SK-N-SH (cell line): ENCODE measurements around the gene WIPF2. TPM values are rescaled to one million over a fixed set of nuclear protein-coding genes. Genes with fewer than 3 reads are reported as not detected.

Experiments used
- CTCF ChIA-PET: fragments of 300-600, 350-600 bp; formaldehyde crosslinking; extraction: SDS; loops from one replicate; lab custom pipeline; 2021; lab: Yijun Ruan, JAX
- POLR2A ChIA-PET: fragments of 350-600 bp; sonication (Branson Sonifier 250); formaldehyde crosslinking; extraction: SDS; loops from one replicate; lab custom pipeline; 2020; ENCODE audit warnings: antibody characterized with exemption, inconsistent platforms; lab: Yijun Ruan, JAX
- DNase-seq: peaks from one replicate; pipeline ENCODE4 v3.0.0; 2012
- H2AFZ ChIP-seq: fragments of 200-600 bp; sonication (generic); 2 replicates; pipeline ENCODE4 v1.8.1; 2016; ENCODE audit warnings: antibody characterized with exemption, mild to moderate bottlenecking, low read depth
- H3F3A ChIP-seq: fragments of 200-600 bp; sonication (generic); replicated peaks from 2 replicates; pipeline ENCODE3; 2016; ENCODE audit warnings: antibody characterized with exemption, mild to moderate bottlenecking; ENCODE audit not compliant: insufficient read depth
- H3K27ac ChIP-seq, 2 experiments: fragments of 200-500 bp in 1 of 2; fragments of 200-600 bp in 1 of 2; sonication (Bioruptor generic) in 1 of 2; sonication (generic), shearing (Covaris generic) in 1 of 2; 2 replicates each; pipeline versions ENCODE4 v1.5.1 to v1.6.1; 2014 to 2016; ENCODE audit warnings: low read depth in 2 of 2, inconsistent platforms in 1 of 2, low read length in 1 of 2, mild to moderate bottlenecking in 1 of 2, mixed read lengths in 1 of 2
- H3K27me3 ChIP-seq: fragments of 200-600 bp; sonication (generic), shearing (Covaris generic); 2 replicates; pipeline ENCODE4 v1.6.1; 2016; ENCODE audit warnings: mixed run types; ENCODE audit not compliant: insufficient read depth
- H3K36me3 ChIP-seq, 2 experiments: fragments of 200-500 bp in 1 of 2; fragments of 200-600 bp in 1 of 2; sonication (Bioruptor generic) in 1 of 2; sonication (generic) in 1 of 2; replicated peaks in 1 of 2; 2 replicates each; pipeline versions ENCODE3 to v1.5.1; 2014 to 2016; ENCODE audit warnings: low read length in 1 of 2, mild to moderate bottlenecking in 1 of 2; ENCODE audit not compliant: insufficient read depth in 2 of 2, control insufficient read depth in 1 of 2
- H3K4me1 ChIP-seq, 2 experiments: fragments of 200-500 bp in 1 of 2; fragments of 200-600 bp in 1 of 2; sonication (Bioruptor generic) in 1 of 2; sonication (generic), shearing (Covaris generic) in 1 of 2; 2 replicates each; pipeline versions ENCODE4 v1.5.1 to v1.6.1; 2014 to 2016; ENCODE audit warnings: low read depth in 1 of 2, low read length in 1 of 2, mixed run types in 1 of 2; ENCODE audit not compliant: insufficient read depth in 2 of 2, control insufficient read depth in 1 of 2
- H3K4me2 ChIP-seq: fragments of 200-600 bp; sonication (generic), shearing (Covaris generic); 2 replicates; pipeline ENCODE4 v1.6.1; 2017; ENCODE audit warnings: mixed run types
- H3K4me3 ChIP-seq, 2 experiments: fragments of 200-500 bp in 1 of 2; fragments of 200-600 bp in 1 of 2; sonication (Bioruptor generic) in 1 of 2; sonication (generic), shearing (Covaris generic) in 1 of 2; 2 replicates each; pipeline versions ENCODE4 v1.5.1 to v1.8.1; 2014 to 2016; ENCODE audit warnings: low read depth in 2 of 2, inconsistent platforms in 1 of 2, low read length in 1 of 2, mild to moderate bottlenecking in 1 of 2, mixed read lengths in 1 of 2, moderate library complexity in 1 of 2
- H3K79me2 ChIP-seq: fragments of 200-600 bp; sonication (generic); 2 replicates; pipeline ENCODE4 v1.8.1; 2017; ENCODE audit warnings: mild to moderate bottlenecking; ENCODE audit not compliant: insufficient read depth
- H3K9ac ChIP-seq: fragments of 200-600 bp; sonication (generic); 2 replicates; pipeline ENCODE4 v1.6.1; 2017; ENCODE audit warnings: mixed run types
- H3K9me2 ChIP-seq: fragments of 200-600 bp; sonication (generic); 2 replicates; pipeline ENCODE4 v1.6.1; 2017; ENCODE audit warnings: mixed run types
- H3K9me3 ChIP-seq: fragments of 200-600 bp; sonication (generic); 2 replicates; pipeline ENCODE4 v1.6.1; 2017; ENCODE audit warnings: mixed run types, mild to moderate bottlenecking, moderate library complexity
- H4K20me1 ChIP-seq: fragments of 200-600 bp; sonication (generic); 2 replicates; pipeline ENCODE4 v1.6.1; 2017; ENCODE audit warnings: mild to moderate bottlenecking, mixed run types; ENCODE audit not compliant: insufficient read depth
- CHD2 ChIP-seq: fragments of 150-350 bp; IDR thresholded peaks from 2 replicates; pipeline ENCODE4 v1.6.1; 2018; ENCODE audit warnings: low read length; ENCODE audit not compliant: partially characterized antibody
- ELF1 ChIP-seq: IDR thresholded peaks from 2 replicates; pipeline ENCODE4 v1.4.0; 2012
- EZH2phosphoT487 ChIP-seq: fragments of 200-600 bp; sonication (generic); IDR thresholded peaks from 2 replicates; pipeline ENCODE4 v1.6.1; 2017; ENCODE audit warnings: low read depth, mixed run types, mild to moderate bottlenecking, antibody characterized with exemption, moderate library complexity, borderline replicate concordance
- FOXM1 ChIP-seq: IDR thresholded peaks from 2 replicates; pipeline ENCODE4 v1.4.0; 2012; ENCODE audit warnings: low read depth, mild to moderate bottlenecking
- MEF2A ChIP-seq: IDR thresholded peaks from 2 replicates; pipeline ENCODE4 v1.4.0; 2012; ENCODE audit warnings: low read depth, borderline replicate concordance
- RAD21 ChIP-seq: IDR thresholded peaks from 2 replicates; pipeline ENCODE4 v1.6.1; 2012; ENCODE audit warnings: mild to moderate bottlenecking, low read length
- RCOR1 ChIP-seq: fragments of 150-350 bp; IDR thresholded peaks from 2 replicates; pipeline ENCODE4 v1.6.1; 2017; ENCODE audit warnings: antibody characterized with exemption, low read length
- RXRA ChIP-seq: IDR thresholded peaks from 2 replicates; pipeline ENCODE4 v1.4.0; 2012; ENCODE audit warnings: low read depth, mild to moderate bottlenecking, borderline replicate concordance
- SMC3 ChIP-seq: IDR thresholded peaks from 2 replicates; pipeline ENCODE4 v1.6.1; 2012; ENCODE audit warnings: low read depth, low read length, improper control_type of control experiment
- WGBS: methylation state at CpG from one replicate; pipeline ENCODE4 v1.1.6; 2017; ENCODE audit warnings: low lambda C conversion rate; 5-methylcytosine and 5-hydroxymethylcytosine counted together
- polyA plus RNA-seq, 3 experiments: library from polyadenylated mRNA; depleted of rRNA; stranded (reverse); fragments of >200 nt; gene quantifications; 2 replicates each; pipeline ENCODE4 v1.2.3, GENCODE V29; 2012
- TF ChIP-seq, protein P1 (sequence below): IDR thresholded peaks from 2 replicates; pipeline ENCODE4 v1.4.0; 2012; ENCODE audit warnings: low read depth, borderline replicate concordance
- TF ChIP-seq, protein P2 (sequence below): fragments of 200-600 bp; sonication (generic); IDR thresholded peaks from 2 replicates; pipeline ENCODE4 v1.6.1; 2017; ENCODE audit warnings: antibody characterized with exemption, mild to moderate bottlenecking, moderate library complexity

WIPF2 gene
- polyA plus RNA-seq, 1 of the 3 experiments (the other 2 are of a cell fraction): 6.8 TPM

DNA sequence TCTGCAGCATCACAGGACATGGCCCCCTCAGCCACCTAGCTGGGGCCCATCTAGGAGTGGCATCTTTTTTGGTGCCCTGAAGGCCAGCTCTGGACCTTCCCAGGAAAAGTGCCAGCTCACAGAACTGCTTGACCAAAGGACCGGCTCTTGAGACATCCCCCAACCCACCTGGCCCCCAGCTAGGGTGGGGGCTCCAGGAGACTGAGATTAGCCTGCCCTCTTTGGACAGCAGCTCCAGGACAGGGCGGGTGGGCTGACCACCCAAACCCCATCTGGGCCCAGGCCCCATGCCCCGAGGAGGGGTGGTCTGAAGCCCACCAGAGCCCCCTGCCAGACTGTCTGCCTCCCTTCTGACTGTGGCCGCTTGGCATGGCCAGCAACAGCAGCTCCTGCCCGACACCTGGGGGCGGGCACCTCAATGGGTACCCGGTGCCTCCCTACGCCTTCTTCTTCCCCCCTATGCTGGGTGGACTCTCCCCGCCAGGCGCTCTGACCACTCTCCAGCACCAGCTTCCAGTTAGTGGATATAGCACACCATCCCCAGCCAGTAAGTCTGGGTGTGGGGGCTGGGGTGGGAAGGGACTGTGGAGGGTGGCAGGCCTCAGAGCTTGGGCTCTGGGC lies 111.9 kb downstream of the WIPF2 start:
- Histone ChIP-seq H2AFZ (no peak overlapping the region), H3K9me2 (no peaks in the 10 kb centered on the region), H3F3A (peaks cover 15% of the 10 kb centered on the region), H3K27ac (peak overlapping the region; percentile 81 to 98), H3K9ac (0 out of 2 replicates have a peak overlapping the region, but pooled peaks have one; percentile 17), H3K4me1 (peaks cover 65 to 80% of the 10 kb centered on the region in 2 experiments), H3K9me3 (no peaks in the 10 kb centered on the region), H4K20me1 (peaks cover 54% of the 10 kb centered on the region), H3K27me3 (no peaks in the 10 kb centered on the region), H3K4me3 (no peak overlapping the region), H3K36me3 (peaks cover 4 to 15% of the 10 kb centered on the region in 2 experiments), H3K4me2 (peak overlapping the region; percentile 85; the same call in 1 of the 2 replicates), H3K79me2 (peaks cover 98% of the 10 kb centered on the region)
- ChIA-PET CTCF (interaction anchor here (0.9 to 57.6 kb wide), 13 partner anchors 9 to 229 kb away, joined by 3 to 1706 read pairs (median 4); partner anchors contain the start of genes CDC6 and RARA), POLR2A (interaction anchor here (0.5 to 3.2 kb wide), 9 partner anchors 10 to 145 kb away, joined by 3 to 27 read pairs (median 5); no protein-coding TSS in a partner anchor)
- 82% methylated on average over 9 of the region's 10 CpGs for WGBS
- TF ChIP-seq FOXM1: no peak
- TF ChIP-seq, protein P1, sequence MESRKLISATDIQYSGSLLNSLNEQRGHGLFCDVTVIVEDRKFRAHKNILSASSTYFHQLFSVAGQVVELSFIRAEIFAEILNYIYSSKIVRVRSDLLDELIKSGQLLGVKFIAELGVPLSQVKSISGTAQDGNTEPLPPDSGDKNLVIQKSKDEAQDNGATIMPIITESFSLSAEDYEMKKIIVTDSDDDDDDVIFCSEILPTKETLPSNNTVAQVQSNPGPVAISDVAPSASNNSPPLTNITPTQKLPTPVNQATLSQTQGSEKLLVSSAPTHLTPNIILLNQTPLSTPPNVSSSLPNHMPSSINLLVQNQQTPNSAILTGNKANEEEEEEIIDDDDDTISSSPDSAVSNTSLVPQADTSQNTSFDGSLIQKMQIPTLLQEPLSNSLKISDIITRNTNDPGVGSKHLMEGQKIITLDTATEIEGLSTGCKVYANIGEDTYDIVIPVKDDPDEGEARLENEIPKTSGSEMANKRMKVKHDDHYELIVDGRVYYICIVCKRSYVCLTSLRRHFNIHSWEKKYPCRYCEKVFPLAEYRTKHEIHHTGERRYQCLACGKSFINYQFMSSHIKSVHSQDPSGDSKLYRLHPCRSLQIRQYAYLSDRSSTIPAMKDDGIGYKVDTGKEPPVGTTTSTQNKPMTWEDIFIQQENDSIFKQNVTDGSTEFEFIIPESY: no peak
- no peak for TF ChIP-seq EZH2phosphoT487
- no peak for TF ChIP-seq RCOR1
- TF ChIP-seq MEF2A: no peak
- TF ChIP-seq RAD21: no peak
- TF ChIP-seq ELF1: no peak
- TF ChIP-seq CHD2: no peak
- TF ChIP-seq, protein P2, sequence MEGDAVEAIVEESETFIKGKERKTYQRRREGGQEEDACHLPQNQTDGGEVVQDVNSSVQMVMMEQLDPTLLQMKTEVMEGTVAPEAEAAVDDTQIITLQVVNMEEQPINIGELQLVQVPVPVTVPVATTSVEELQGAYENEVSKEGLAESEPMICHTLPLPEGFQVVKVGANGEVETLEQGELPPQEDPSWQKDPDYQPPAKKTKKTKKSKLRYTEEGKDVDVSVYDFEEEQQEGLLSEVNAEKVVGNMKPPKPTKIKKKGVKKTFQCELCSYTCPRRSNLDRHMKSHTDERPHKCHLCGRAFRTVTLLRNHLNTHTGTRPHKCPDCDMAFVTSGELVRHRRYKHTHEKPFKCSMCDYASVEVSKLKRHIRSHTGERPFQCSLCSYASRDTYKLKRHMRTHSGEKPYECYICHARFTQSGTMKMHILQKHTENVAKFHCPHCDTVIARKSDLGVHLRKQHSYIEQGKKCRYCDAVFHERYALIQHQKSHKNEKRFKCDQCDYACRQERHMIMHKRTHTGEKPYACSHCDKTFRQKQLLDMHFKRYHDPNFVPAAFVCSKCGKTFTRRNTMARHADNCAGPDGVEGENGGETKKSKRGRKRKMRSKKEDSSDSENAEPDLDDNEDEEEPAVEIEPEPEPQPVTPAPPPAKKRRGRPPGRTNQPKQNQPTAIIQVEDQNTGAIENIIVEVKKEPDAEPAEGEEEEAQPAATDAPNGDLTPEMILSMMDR: no peak
- no peak for TF ChIP-seq SMC3
- no peak for TF ChIP-seq RXRA
- DNase-seq: no peak
